OCI-LY1 (cell line): ENCODE results near the gene CD164L2.

Experiments
- CTCF ChIP-seq: fragments of 200-600 bp; sonication (generic), shearing (Covaris generic); IDR thresholded peaks from 2 replicates; pipeline ENCODE4 v1.5.1; 2017; ENCODE audit warnings: mild to moderate bottlenecking, antibody characterized with exemption, low read length, moderate library complexity, mixed read lengths
- EZH2 ChIP-seq: fragments of 200-600 bp; sonication (generic), shearing (Covaris generic); IDR thresholded peaks from 2 replicates; pipeline ENCODE4 v1.8.0; 2017; ENCODE audit warnings: borderline replicate concordance, mixed run types, mild to moderate bottlenecking, antibody characterized with exemption, low read length, moderate library complexity, mixed read lengths

GRCh38 chr1:27398405-27399149, 15.4 kb upstream of the CD164L2 start:
- TF ChIP-seq CTCF (no peak), EZH2 (no peak)
